ENCODE measurements around the gene WDR27.

- no peak for TF ChIP-seq CTCF (IDR thresholded peaks at IDR 0.05)
- TF ChIP-seq POLR2AphosphoS5 (IDR thresholded peaks at IDR 0.05): no peak
- TF ChIP-seq POLR2A (IDR thresholded peaks at IDR 0.05): no peak
These were observed 168.4 kb downstream of the WDR27 start for GRCh38 chr6:169533301-169534038.

All from prostate gland (tissue), 2 donors.